ENCODE results near the gene CEP112.
"Not testable (repeated sequence)": the region's sequence is repeated elsewhere in the genome, so short reads cannot be mapped to it uniquely, and the experiment has no call there.

The CEP112 gene

GRCh38 chr17:66210208-66210574, 18.3 kb upstream of the CEP112 start:
- no peak for DNase-seq

GRCh38 chr17:66207936-66208335, 16.0 kb upstream of the CEP112 start:
- DNase-seq = no peak

GRCh38 chr17:66203274-66204015, 11.5 kb upstream of the CEP112 start:
- no peak for DNase-seq

- peak; percentile 52 for DNase-seq
Observed at GRCh38 chr17:66200685-66201092, 8.8 kb upstream of the CEP112 start.

GRCh38 chr17:66198242-66198641, 6.3 kb upstream of the CEP112 start:
- no peak for DNase-seq

- DNase-seq = no peak
Observed at GRCh38 chr17:66192378-66192687, 400 bp upstream of the CEP112 start.

GRCh38 chr17:66190738-66191592, 968 bp downstream of the CEP112 start:
- no peak for DNase-seq

- DNase-seq = no peak
Observed at GRCh38 chr17:66187718-66188117, 4.2 kb downstream of the CEP112 start.

GRCh38 chr17:66185862-66186261, 6.1 kb downstream of the CEP112 start:
- DNase-seq = no peak

- DNase-seq = no peak
Observed at GRCh38 chr17:66184392-66184791, 7.5 kb downstream of the CEP112 start.

- no peak for DNase-seq
Observed at GRCh38 chr17:66183529-66183928, 8.4 kb downstream of the CEP112 start.

- DNase-seq = no peak
Observed at GRCh38 chr17:66178642-66179041, 13.3 kb downstream of the CEP112 start.

GRCh38 chr17:66177048-66177447, 14.9 kb downstream of the CEP112 start:
- no peak for DNase-seq

- no peak for DNase-seq
Observed at GRCh38 chr17:66175892-66176291, 16.0 kb downstream of the CEP112 start.

GRCh38 chr17:66172691-66173223, 19.2 kb downstream of the CEP112 start:
- DNase-seq = no peak

GRCh38 chr17:66172144-66172543, 19.8 kb downstream of the CEP112 start:
- DNase-seq = no peak

GRCh38 chr17:66171692-66172091, 20.2 kb downstream of the CEP112 start:
- DNase-seq = no peak

GRCh38 chr17:66171172-66171571, 20.8 kb downstream of the CEP112 start:
- DNase-seq = no peak

GRCh38 chr17:66169839-66170238, 22.1 kb downstream of the CEP112 start:
- no peak for DNase-seq

- DNase-seq = no peak
Observed at GRCh38 chr17:66167189-66167815, 24.6 kb downstream of the CEP112 start.

GRCh38 chr17:66165537-66166123, 26.3 kb downstream of the CEP112 start:
- DNase-seq = peak; percentile 30

GRCh38 chr17:66155055-66155454, 36.9 kb downstream of the CEP112 start:
- DNase-seq = not testable (repeated sequence)

GRCh38 chr17:66152756-66153155, 39.2 kb downstream of the CEP112 start:
- no peak for DNase-seq

All from inflammatory macrophage treated with lipopolysaccharide for 4 hours (primary cell).